DMS53 (cell line): Measurements from ENCODE around the gene MCTP1.
"Not testable (repeated sequence)": the region's sequence is repeated elsewhere in the genome, so short reads cannot be mapped to it uniquely, and the experiment has no call there.

Experiments used
- DNase-seq: peaks from one replicate; lab custom pipeline; 2025; lab: John Stamatoyannopoulos, UW

The MCTP1 gene

GRCh38 chr5:95027775-95028174, 257.1 kb downstream of the MCTP1 start:
- DNase-seq, result no peak

DNA sequence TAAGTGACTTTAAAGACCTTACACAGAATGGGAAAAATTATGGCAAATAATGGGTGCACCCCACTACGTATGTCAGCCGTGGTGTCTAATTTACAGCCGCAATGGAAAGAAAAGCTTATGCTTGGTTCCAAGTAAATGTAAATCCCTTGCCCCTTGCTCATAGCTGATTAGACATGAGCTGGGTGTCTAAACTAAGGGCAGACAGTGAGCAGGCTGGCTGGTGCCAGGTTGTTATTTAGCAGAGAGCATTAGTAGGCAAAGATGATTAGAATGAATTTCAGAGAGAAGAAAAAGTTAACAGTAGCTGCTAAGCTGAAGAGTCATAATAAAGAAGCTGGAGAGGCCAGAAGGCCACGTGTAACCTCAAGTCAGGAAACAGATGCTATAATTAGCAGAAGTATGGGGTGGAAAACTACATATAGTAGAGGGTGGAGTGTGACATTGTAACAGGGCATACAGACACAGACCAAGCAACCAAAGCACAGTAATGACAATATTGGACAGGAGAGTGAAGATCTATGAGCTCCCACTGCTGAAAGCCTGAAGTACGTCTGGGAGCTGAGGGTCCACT, 257.7 kb downstream of the MCTP1 start:
- DNase-seq, result no peak

DNA sequence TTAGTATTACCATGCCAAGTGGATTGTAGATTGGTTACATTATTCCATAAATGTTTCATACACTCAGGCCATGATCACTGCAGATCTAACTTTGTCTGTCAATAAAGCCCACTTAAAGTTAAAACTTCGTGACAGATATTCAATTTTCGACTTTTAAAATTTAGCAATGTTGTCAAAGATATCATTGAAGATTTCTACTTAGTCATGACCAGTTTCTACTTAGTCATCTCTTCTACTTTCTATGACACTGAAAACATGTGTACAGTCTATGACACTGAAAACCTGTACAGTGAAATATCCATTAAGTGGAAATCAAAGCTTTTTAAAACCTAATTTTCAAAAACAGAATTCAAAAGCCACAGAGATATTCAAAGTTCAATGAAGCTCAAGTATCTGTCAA, 258.2 kb downstream of the MCTP1 start:
- DNase-seq, result no peak

DNA sequence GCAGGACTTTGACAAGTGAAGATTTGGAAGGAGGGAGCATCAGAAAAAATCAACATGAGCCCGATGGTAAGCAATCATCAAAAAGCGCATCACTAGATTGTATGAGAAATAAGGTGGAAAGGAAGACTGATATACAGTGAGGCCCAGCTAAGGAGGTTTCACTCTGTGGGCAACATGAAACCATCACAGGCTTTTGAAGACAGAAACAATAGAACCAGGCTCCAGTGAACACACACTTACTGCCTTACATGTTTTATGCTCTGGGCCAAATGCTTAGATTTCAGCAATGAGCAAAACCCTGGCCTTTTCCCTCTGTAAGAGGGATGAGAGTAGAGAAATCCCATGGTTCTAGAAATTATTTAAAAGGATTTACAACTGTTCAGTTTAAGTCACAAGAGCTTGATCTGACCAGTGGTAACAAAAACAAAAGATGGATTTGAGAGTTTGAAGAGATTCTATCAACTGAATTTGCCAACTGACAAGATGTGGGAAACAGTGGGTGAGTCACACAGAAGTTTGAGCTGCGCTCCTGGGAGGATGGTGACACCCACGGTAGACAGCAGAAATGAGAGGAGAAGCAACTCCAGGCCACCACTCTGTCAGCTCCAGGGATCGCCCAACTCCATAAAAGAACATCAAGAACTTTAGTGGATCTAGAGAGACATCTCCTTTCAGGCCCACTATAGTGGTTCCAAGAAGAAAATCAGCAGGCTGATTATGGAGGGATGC, 261.8 kb downstream of the MCTP1 start:
- DNase-seq, result no peak

DNA sequence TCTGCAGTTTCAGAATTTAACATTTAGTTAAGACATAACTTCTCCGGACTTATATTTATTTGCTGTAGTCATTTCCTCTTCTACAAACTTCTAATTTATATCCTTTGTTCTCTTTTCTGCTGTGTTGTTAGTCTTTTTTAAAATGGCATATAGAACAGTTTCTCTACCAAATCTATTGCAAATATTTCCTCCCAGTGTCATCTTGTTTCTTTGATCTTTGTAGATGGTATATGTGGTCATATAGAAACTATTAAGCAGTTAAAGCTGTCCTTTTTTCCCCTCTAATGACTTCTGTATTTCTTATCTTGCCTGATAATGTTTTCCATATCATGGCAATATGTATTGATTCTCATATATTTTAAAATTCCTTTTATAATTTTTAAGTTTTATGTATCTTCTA, 264.5 kb downstream of the MCTP1 start:
- DNase-seq, result no peak

GRCh38 chr5:95018946-95019345, 265.9 kb downstream of the MCTP1 start:
- DNase-seq, result no peak

GRCh38 chr5:95018511-95018910, 266.4 kb downstream of the MCTP1 start:
- DNase-seq, result no peak

DNA sequence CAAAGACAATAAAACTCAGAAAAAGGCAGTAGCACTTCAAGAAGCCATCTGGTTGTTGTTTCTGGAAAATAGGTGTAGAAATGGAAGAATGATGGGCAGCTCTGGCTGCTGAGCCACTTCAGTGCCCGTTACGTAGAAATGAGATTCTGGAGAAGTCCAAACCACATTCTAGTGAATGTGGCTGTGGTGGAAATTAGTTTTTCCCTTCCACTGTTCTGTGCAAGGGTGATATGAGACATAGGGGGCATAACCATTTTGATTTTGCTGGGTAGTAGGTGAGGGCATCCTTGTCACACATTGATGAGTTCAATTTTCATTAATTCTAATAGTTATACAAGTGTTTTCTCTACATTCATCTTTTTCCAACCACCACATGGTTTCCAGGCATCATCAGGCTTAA, 275.1 kb downstream of the MCTP1 start:
- DNase-seq, result no peak

GRCh38 chr5:95007921-95008597, 276.8 kb downstream of the MCTP1 start:
- DNase-seq, result no peak

GRCh38 chr5:95005811-95006210, 279.1 kb downstream of the MCTP1 start:
- DNase-seq, result no peak

DNA sequence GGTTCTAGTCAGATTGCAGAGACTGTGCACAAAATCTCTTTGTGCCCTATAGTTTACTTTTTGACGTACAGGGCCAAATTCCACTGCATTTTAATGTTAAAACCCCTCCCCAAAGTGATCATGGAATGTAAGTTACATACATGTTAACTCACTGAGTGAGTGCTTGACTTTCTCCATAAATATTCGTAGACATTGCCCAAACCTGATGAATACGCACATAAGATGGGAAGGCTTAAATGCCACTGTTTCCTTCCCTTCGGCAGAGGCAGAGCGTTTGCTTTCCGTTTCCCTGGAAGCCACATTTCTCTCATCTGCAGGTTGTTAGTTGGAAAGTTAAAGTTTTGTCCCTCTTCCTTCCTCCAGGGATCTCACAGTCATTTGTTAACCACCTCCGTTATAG, 286.2 kb downstream of the MCTP1 start:
- no peak for DNase-seq

GRCh38 chr5:94994537-94994936, 290.4 kb downstream of the MCTP1 start:
- not testable (repeated sequence) for DNase-seq

DNA sequence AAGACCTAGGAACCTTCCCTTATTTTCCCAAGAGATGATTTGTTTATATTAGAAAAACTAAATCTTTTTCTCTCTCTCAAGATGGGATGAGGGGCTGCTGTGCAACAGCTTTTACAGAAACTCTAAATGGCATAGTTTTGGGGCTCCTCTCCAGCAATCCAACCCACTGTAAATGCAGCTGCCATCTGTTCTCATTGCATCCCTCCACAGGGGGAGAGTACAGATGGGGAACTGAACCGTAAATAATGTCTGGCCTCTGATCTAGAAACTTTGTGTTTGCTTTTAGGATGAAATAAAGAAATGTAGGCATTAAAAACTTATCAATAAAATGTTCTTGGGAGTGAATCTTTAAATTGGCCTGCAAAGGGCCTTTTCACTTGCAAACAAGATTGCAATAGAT, 291.4 kb downstream of the MCTP1 start:
- no peak for DNase-seq

- DNase-seq, result no peak
Measured at GRCh38 chr5:94992325-94992724, 292.6 kb downstream of the MCTP1 start.

- DNase-seq, result no peak
Measured at GRCh38 chr5:94983861-94984535, 300.9 kb downstream of the MCTP1 start.

DNA sequence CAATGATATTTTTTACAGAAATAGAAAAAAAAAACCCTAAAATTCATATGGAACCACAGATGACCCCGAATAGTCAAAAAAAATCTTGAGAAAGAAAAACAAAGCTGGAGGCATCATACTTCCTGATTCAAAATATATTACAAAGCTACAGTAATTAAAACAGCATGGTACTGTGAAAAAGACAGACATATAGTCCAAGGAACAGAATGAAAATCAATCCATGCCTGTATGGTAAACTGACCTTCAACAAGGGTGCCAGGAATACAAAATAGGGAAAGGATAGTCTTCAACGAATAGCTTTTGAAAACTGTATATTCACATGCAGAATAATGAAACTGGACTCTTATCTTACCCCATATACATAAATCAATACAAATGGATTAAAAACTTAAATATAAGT, 307.5 kb downstream of the MCTP1 start:
- DNase-seq, result no peak

DNA sequence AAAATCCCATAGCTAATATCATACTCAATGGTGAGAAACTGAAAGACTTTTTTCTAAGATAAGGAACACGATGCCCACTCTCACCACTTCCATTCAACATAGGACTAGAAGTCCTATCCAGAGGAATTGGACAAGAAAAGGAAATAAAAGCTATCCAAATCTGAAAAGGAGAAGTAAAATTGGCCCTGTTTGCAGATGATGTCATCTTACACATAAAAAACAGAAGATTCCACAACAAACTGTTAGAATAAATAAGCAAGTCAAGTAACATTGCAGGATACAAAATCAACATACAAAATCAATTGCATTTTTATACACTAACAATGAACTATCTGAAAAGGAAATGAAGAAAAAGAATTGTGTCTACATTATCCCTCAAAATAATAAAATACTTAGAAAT, 308.0 kb downstream of the MCTP1 start:
- no peak for DNase-seq

DNA sequence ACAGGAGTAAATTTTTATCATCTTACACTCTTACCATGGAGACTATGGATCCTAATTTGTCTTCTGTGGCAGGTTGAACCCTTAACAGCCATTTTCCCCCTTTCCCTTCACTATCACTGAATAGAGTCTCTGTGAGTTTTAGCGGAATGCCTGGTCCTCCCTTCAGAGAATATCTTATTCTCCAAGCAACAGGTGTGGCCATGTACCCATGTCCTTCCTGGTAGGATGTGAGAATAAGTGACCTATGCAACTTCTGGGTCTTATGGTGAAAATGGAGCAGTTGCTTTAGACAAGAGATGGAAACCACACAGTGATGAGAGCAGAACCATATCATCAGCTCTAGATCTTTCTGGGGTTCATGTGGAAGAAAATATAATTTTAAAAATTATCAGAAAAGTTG, 312.6 kb downstream of the MCTP1 start:
- no peak for DNase-seq

- DNase-seq, result peak; percentile 66
Measured at GRCh38 chr5:94969174-94969573, 315.7 kb downstream of the MCTP1 start.

DNA sequence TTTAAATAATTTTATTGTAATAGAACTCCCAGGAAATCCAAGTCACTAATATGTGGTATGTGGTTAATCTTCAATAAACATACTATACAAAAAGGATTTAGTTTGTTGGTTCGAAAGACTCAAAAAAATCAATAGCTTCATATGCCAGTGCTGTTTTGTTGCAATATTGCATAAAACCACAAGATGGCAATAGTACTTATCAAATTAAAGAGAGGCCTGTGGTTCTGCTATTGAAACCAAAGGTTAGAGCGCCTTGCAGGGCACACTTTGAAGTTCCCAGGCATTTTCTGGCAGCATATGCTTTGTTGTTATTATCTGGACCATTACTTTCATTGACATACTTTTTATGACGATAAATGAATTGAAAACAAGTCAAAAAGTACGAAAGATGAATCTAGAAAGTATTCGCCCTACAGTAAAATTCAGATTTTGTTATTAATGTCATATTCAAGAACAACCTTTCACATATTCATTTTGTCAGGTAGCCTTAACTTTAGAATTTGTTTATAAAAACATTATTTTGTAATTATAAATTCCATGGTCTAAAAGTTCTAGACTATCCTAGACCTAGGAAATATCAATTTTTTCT, 316.3 kb downstream of the MCTP1 start:
- DNase-seq, result peak; percentile 91

DNA sequence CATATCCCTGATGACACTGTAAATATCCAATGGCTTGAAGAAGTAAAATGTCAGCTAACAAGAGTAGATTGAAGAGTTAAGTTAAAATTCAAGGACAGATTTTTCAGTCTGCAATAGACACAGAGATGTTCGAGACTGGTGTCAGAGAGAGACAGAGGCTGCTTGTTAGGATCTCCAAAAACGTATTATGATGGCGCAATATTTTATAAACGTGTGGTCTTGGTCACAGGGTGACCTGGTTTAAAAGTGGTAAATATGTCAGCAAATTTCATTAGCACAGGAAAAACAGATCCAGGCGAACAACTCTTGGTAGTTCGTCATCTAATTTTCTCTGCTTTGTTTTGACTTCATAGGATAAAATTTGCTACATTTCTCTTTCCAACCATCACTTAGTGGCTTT, 317.4 kb downstream of the MCTP1 start:
- DNase-seq, result no peak

- DNase-seq, result not testable (repeated sequence)
Measured at GRCh38 chr5:94959279-94959678, 325.6 kb downstream of the MCTP1 start.

- no peak for DNase-seq
Measured at GRCh38 chr5:94945656-94946055, 339.2 kb downstream of the MCTP1 start.
